H9 (cell line): ENCODE measurements around the gene CDH23. TPM values are rescaled to one million over a fixed set of nuclear protein-coding genes. Genes with fewer than 3 reads are reported as not detected.

Experiments used
- DNase-seq: peaks from one replicate; pipeline ENCODE4 v3.0.0-alpha.2; 2017
- H2AFZ ChIP-seq: one replicate; pipeline ENCODE4 v1.6.1; 2013; ENCODE audit warnings: mild to moderate bottlenecking, low read length, control low read depth, moderate library complexity
- H2AK5ac ChIP-seq: 2 replicates; pipeline ENCODE4 v1.6.1; 2013; ENCODE audit warnings: low read length, control low read depth, mixed read lengths; ENCODE audit not compliant: insufficient read length
- H2BK120ac ChIP-seq: one replicate; pipeline ENCODE4 v1.6.1; 2013; ENCODE audit warnings: low read depth, mild to moderate bottlenecking, low read length, control low read depth, inconsistent platforms; ENCODE audit not compliant: poor library complexity, severe bottlenecking
- H2BK12ac ChIP-seq: 2 replicates; pipeline ENCODE4 v1.6.1; 2013; ENCODE audit warnings: low read length, control low read depth, mixed read lengths, low read depth; ENCODE audit not compliant: insufficient read length
- H2BK15ac ChIP-seq: 2 replicates; pipeline ENCODE4 v1.6.1; 2013; ENCODE audit warnings: low read depth, low read length, control low read depth
- H2BK20ac ChIP-seq: one replicate; pipeline ENCODE4 v1.6.1; 2013; ENCODE audit warnings: low read depth, mild to moderate bottlenecking, low read length, control low read depth, inconsistent platforms; ENCODE audit not compliant: poor library complexity, severe bottlenecking
- H2BK5ac ChIP-seq: 2 replicates; pipeline ENCODE4 v1.6.1; 2013; ENCODE audit warnings: low read length, control low read depth, mixed read lengths; ENCODE audit not compliant: insufficient read length
- H3K14ac ChIP-seq: 2 replicates; pipeline ENCODE4 v1.6.1; 2013; ENCODE audit warnings: low read length, control low read depth; ENCODE audit not compliant: insufficient read depth
- H3K18ac ChIP-seq: 2 replicates; pipeline ENCODE4 v1.6.1; 2013; ENCODE audit warnings: low read depth, mild to moderate bottlenecking, mixed read lengths, low read length, control low read depth; ENCODE audit not compliant: insufficient read length
- H3K23ac ChIP-seq: 2 replicates; pipeline ENCODE4 v1.6.1; 2013; ENCODE audit warnings: low read length, control low read depth, mixed read lengths, low read depth; ENCODE audit not compliant: insufficient read length
- H3K23me2 ChIP-seq: 2 replicates; pipeline ENCODE4 v1.6.1; 2013; ENCODE audit warnings: low read depth, mild to moderate bottlenecking, mixed read lengths, low read length, control low read depth; ENCODE audit not compliant: insufficient read length, poor library complexity, severe bottlenecking
- H3K27ac ChIP-seq: 2 replicates; pipeline ENCODE4 v1.5.1; 2013; ENCODE audit warnings: low read length, control low read depth, mixed read lengths, low read depth; ENCODE audit not compliant: insufficient read length
- H3K27me3 ChIP-seq: 2 replicates; pipeline ENCODE4 v1.6.1; 2013; ENCODE audit warnings: low read length, control low read depth, inconsistent platforms; ENCODE audit not compliant: insufficient read depth
- H3K4ac ChIP-seq: 2 replicates; pipeline ENCODE4 v1.6.1; 2013; ENCODE audit warnings: low read depth, mild to moderate bottlenecking, control low read depth, inconsistent platforms, low read length, moderate library complexity
- H3K4me1 ChIP-seq: 2 replicates; pipeline ENCODE4 v1.6.1; 2013; ENCODE audit warnings: low read length, control low read depth, inconsistent platforms; ENCODE audit not compliant: insufficient read depth
- H3K4me2 ChIP-seq: 2 replicates; pipeline ENCODE4 v1.6.1; 2013; ENCODE audit warnings: low read length, control low read depth, mixed read lengths; ENCODE audit not compliant: insufficient read length, insufficient read depth
- H3K56ac ChIP-seq: 2 replicates; pipeline ENCODE4 v1.6.1; 2013; ENCODE audit warnings: low read depth, mild to moderate bottlenecking, mixed read lengths, low read length, control low read depth; ENCODE audit not compliant: insufficient read length
- H3K79me1 ChIP-seq: 2 replicates; pipeline ENCODE4 v1.6.1; 2013; ENCODE audit warnings: low read depth, mild to moderate bottlenecking, moderate library complexity, low read length, control low read depth, inconsistent platforms; ENCODE audit not compliant: insufficient read depth, poor library complexity, severe bottlenecking
- H3K79me2 ChIP-seq: 2 replicates; pipeline ENCODE4 v1.6.1; 2013; ENCODE audit warnings: low read length, control low read depth, inconsistent platforms; ENCODE audit not compliant: insufficient read depth
- H3K9ac ChIP-seq: 2 replicates; pipeline ENCODE4 v1.6.1; 2013; ENCODE audit warnings: low read length, control low read depth, mixed read lengths; ENCODE audit not compliant: insufficient read length; ENCODE audit errors: extremely low read depth
- H3K9me3 ChIP-seq: one replicate; pipeline ENCODE4 v1.6.1; 2013; ENCODE audit warnings: low read depth, low read length, inconsistent platforms; ENCODE audit not compliant: control insufficient read depth
- H3T11ph ChIP-seq: one replicate; pipeline ENCODE4 v1.6.1; 2013; ENCODE audit warnings: mild to moderate bottlenecking, low read length, control low read depth, inconsistent platforms
- H4K20me1 ChIP-seq: one replicate; pipeline ENCODE4 v1.6.1; 2013; ENCODE audit not compliant: control insufficient read depth, insufficient read length, insufficient read depth
- H4K5ac ChIP-seq: 2 replicates; pipeline ENCODE4 v1.6.1; 2013; ENCODE audit warnings: low read depth, mild to moderate bottlenecking, mixed read lengths, low read length, control low read depth; ENCODE audit not compliant: insufficient read length
- H4K8ac ChIP-seq: replicated peaks from 2 replicates; pipeline ENCODE4 v1.6.1; 2013; ENCODE audit warnings: low read length, control low read depth, mixed read lengths, low read depth; ENCODE audit not compliant: insufficient read length
- H4K91ac ChIP-seq: 2 replicates; pipeline ENCODE4 v1.6.1; 2013; ENCODE audit warnings: low read depth, mild to moderate bottlenecking, moderate library complexity, mixed read lengths, low read length, control low read depth; ENCODE audit not compliant: insufficient read length
- H3K27ac Mint-ChIP-seq, 3 experiments: 2 replicates in 2 of 3; 3 replicates in 1 of 3; pipeline ENCODE4 v1.8.0; 2020 to 2021; ENCODE audit warnings: mixed read lengths in 3 of 3, mild to moderate bottlenecking in 1 of 3, moderate library complexity in 1 of 3
- H3K27me3 Mint-ChIP-seq: 2 replicates; pipeline ENCODE4 v1.8.0; 2021; ENCODE audit warnings: low read depth, mild to moderate bottlenecking, moderate library complexity, mixed read lengths
- H3K36me3 Mint-ChIP-seq, 3 experiments: 2 replicates in 2 of 3; 3 replicates in 1 of 3; pipeline ENCODE4 v1.8.0; 2020 to 2021; ENCODE audit warnings: low read depth in 3 of 3, mixed read lengths in 3 of 3; ENCODE audit not compliant: insufficient read depth in 1 of 3
- H3K4me1 Mint-ChIP-seq, 2 experiments: 2 replicates each; pipeline ENCODE4 v1.8.0; 2020; ENCODE audit warnings: mixed read lengths in 2 of 2
- H3K4me3 Mint-ChIP-seq, 2 experiments: 2 replicates in 1 of 2; 3 replicates in 1 of 2; pipeline ENCODE4 v1.8.0; 2020 to 2021; ENCODE audit warnings: mild to moderate bottlenecking in 2 of 2, mixed read lengths in 2 of 2, moderate library complexity in 1 of 2
- H3K9me3 Mint-ChIP-seq, 2 experiments: 2 replicates in 1 of 2; 3 replicates in 1 of 2; pipeline ENCODE4 v1.8.0; 2020; ENCODE audit warnings: mild to moderate bottlenecking in 2 of 2, mixed read lengths in 2 of 2, moderate library complexity in 1 of 2
- CTCF ChIP-seq: fragments of 200-600 bp; sonication (generic); conservative IDR thresholded peaks from 3 replicates; pipeline ENCODE4 v1.8.0; 2021; ENCODE audit warnings: antibody characterized with exemption, mild to moderate bottlenecking
- whole genome bisulfite sequencing: extraction: QIAGEN DNeasy Blood & Tissue Kit; methylation state at CpG from one replicate; pipeline ENCODE4 v1.1.7; 2013; ENCODE audit warnings: missing lambda C conversion rate, low lambda C conversion rate, mixed read lengths; ENCODE audit not compliant: insufficient read length; ENCODE audit errors: extremely low coverage; 5-methylcytosine and 5-hydroxymethylcytosine counted together
- total RNA-seq: library from RNA; stranded (reverse); gene quantifications from 2 replicates; pipeline ENCODE4 v1.2.1, GENCODE V29; 2021

The CDH23 gene
- total RNA-seq, 1 experiment from 2014 or later = 2.1 TPM

- peak; percentile 73 for TF ChIP-seq CTCF
- Histone ChIP-seq H3K4ac (no peak overlapping the region), H3K27me3 (no peaks in the 10 kb centered on the region), H4K5ac (no peak overlapping the region), H4K20me1 (no peaks in the 10 kb centered on the region), H3T11ph (no peak overlapping the region), H3K56ac (no peak overlapping the region), H2BK120ac (no peak overlapping the region), H3K79me1 (peaks cover 13% of the 10 kb centered on the region), H3K9me3 (no peaks in the 10 kb centered on the region), H2BK5ac (no peak overlapping the region), H4K91ac (no peak overlapping the region), H3K23ac (no peak overlapping the region), H3K79me2 (peaks cover 46% of the 10 kb centered on the region; the same call in 1 of the 2 replicates), H2BK12ac (no peak overlapping the region), H3K23me2 (no peaks in the 10 kb centered on the region), H3K4me2 (no peak overlapping the region), H2AK5ac (no peak overlapping the region), H2BK20ac (no peak overlapping the region), H3K27ac (no peak overlapping the region), H2BK15ac (no peak overlapping the region), H3K14ac (no peak overlapping the region), H3K18ac (no peak overlapping the region), H4K8ac (no peak overlapping the region), H3K4me1 (peaks cover 11% of the 10 kb centered on the region; the same call in 1 of the 2 replicates), H2AFZ (no peak overlapping the region), H3K9ac (no peak overlapping the region)
- H3K27me3 Mint-ChIP-seq = no peaks in the 10 kb centered on the region
- no peak overlapping the region for H3K4me3 Mint-ChIP-seq
- H3K4me1 Mint-ChIP-seq = peaks cover 44 to 55% of the 10 kb centered on the region in 2 experiments
- H3K9me3 Mint-ChIP-seq = no peaks in the 10 kb centered on the region
- peak overlapping the region; percentile 21 to 91 (median 88); a peak in 6 of 7 replicates for H3K27ac Mint-ChIP-seq
- peaks cover 3 to 14% (median 4%) of the 10 kb centered on the region in 3 experiments; a peak in 6 of 7 replicates for H3K36me3 Mint-ChIP-seq
- peak; percentile 62 for DNase-seq
- no CpG with 5 or more reads among the region's 17 CpGs for WGBS
These were observed 440.5 kb downstream of the CDH23 start for GRCh38 chr10:71837098-71837827.
